DND-41 (cell line): ENCODE measurements around the gene PDE1C.

Experiments used
- ATAC-seq: fragments of 200-7000 bp; cut with Tn5 transposase; 3 replicates; pipeline ENCODE4 v1.9.1; 2021; ENCODE audit warnings: low read depth; ENCODE audit not compliant: insufficient read depth
- DNase-seq: peaks from one replicate; pipeline ENCODE4 v3.0.0-alpha.2; 2020
- H2AFZ ChIP-seq: 2 replicates; pipeline ENCODE4 v1.6.0; 2012; ENCODE audit warnings: low read depth, low read length
- H3K27ac ChIP-seq: 2 replicates; pipeline ENCODE4 v1.5.1; 2012; ENCODE audit warnings: low read length, inconsistent platforms
- H3K27me3 ChIP-seq: fragments of 200-600 bp; sonication (generic); 2 replicates; pipeline ENCODE4 v1.6.0; 2012; ENCODE audit warnings: low read length, mild to moderate bottlenecking, inconsistent platforms; ENCODE audit not compliant: insufficient read depth, poor library complexity
- H3K36me3 ChIP-seq: 2 replicates; pipeline ENCODE4 v1.5.1; 2012; ENCODE audit warnings: low read length, inconsistent platforms; ENCODE audit not compliant: insufficient read depth
- H3K4me1 ChIP-seq: 2 replicates; pipeline ENCODE4 v1.5.1; 2012; ENCODE audit warnings: mild to moderate bottlenecking, low read length; ENCODE audit not compliant: insufficient read depth
- H3K4me2 ChIP-seq: 2 replicates; pipeline ENCODE4 v1.6.0; 2012; ENCODE audit warnings: mild to moderate bottlenecking, moderate library complexity, low read length, inconsistent platforms; ENCODE audit not compliant: insufficient read depth
- H3K4me3 ChIP-seq, 2 experiments: fragments of 200-600 bp in 1 of 2; shearing (Covaris generic) in 1 of 2; 2 replicates each; pipeline ENCODE4 v1.5.1; 2012 to 2016; ENCODE audit warnings: inconsistent platforms in 2 of 2, low read length in 2 of 2, mild to moderate bottlenecking in 2 of 2, low read depth in 1 of 2, moderate library complexity in 1 of 2
- H3K79me2 ChIP-seq: 2 replicates; pipeline ENCODE4 v1.6.0; 2012; ENCODE audit warnings: low read length, inconsistent platforms; ENCODE audit not compliant: insufficient read depth
- H3K9ac ChIP-seq: 2 replicates; pipeline ENCODE4 v1.6.0; 2012; ENCODE audit warnings: low read depth, mild to moderate bottlenecking, inconsistent platforms, low read length, moderate library complexity
- H3K9me3 ChIP-seq: 2 replicates; pipeline ENCODE4 v1.5.1; 2012; ENCODE audit warnings: low read length, moderate library complexity, mild to moderate bottlenecking, inconsistent platforms; ENCODE audit not compliant: insufficient read depth, severe bottlenecking
- H4K20me1 ChIP-seq: 2 replicates; pipeline ENCODE4 v1.6.0; 2012; ENCODE audit warnings: low read length; ENCODE audit not compliant: insufficient read depth
- CTCF ChIP-seq: IDR thresholded peaks from 2 replicates; pipeline ENCODE4 v1.5.1; 2012; ENCODE audit warnings: borderline replicate concordance, low read length, moderate library complexity, mild to moderate bottlenecking; ENCODE audit not compliant: poor library complexity, severe bottlenecking; ENCODE audit errors: extremely low read depth
- EZH2 ChIP-seq: IDR thresholded peaks from 3 replicates; pipeline ENCODE4 v1.6.1; 2012; ENCODE audit warnings: borderline replicate concordance, low read depth, mild to moderate bottlenecking, moderate library complexity, low read length, inconsistent platforms; ENCODE audit not compliant: severe bottlenecking

Gene PDE1C

GRCh38 chr7:32066441-32066840 is 3.8 kb downstream of the PDE1C start:
- DNase-seq (no peak), ATAC-seq (no peak)
- Histone ChIP-seq H3K27ac (no peak overlapping the region), H3K9me3 (no peaks in the 10 kb centered on the region), H3K9ac (no peak overlapping the region), H2AFZ (no peak overlapping the region), H3K36me3 (no peaks in the 10 kb centered on the region), H3K4me1 (no peaks in the 10 kb centered on the region), H4K20me1 (no peaks in the 10 kb centered on the region), H3K79me2 (no peaks in the 10 kb centered on the region), H3K4me3 (no peak overlapping the region), H3K4me2 (no peak overlapping the region), H3K27me3 (peaks cover 2% of the 10 kb centered on the region)
- TF ChIP-seq EZH2 (no peak), CTCF (no peak)

- no peak for ATAC-seq
- Histone ChIP-seq H3K4me1 (no peaks in the 10 kb centered on the region), H3K4me2 (no peak overlapping the region), H3K27me3 (peaks cover 2% of the 10 kb centered on the region), H3K9ac (no peak overlapping the region), H4K20me1 (no peaks in the 10 kb centered on the region), H3K79me2 (no peaks in the 10 kb centered on the region), H3K4me3 (no peak overlapping the region), H3K36me3 (no peaks in the 10 kb centered on the region), H3K27ac (no peak overlapping the region), H3K9me3 (no peaks in the 10 kb centered on the region), H2AFZ (no peak overlapping the region)
- no peak for TF ChIP-seq EZH2
- TF ChIP-seq CTCF: no peak
- no peak for DNase-seq
These were observed 6.6 kb downstream of the PDE1C start for GRCh38 chr7:32063614-32064013.

GRCh38 chr7:32062150-32062549 is 8.1 kb downstream of the PDE1C start:
- H3K4me2 ChIP-seq: no peak overlapping the region
- H3K9me3 ChIP-seq: no peaks in the 10 kb centered on the region
- no peak overlapping the region for H3K4me3 ChIP-seq
- H3K4me1 ChIP-seq: no peaks in the 10 kb centered on the region
- H3K9ac ChIP-seq: no peak overlapping the region
- H3K27ac ChIP-seq: no peak overlapping the region
- no peaks in the 10 kb centered on the region for H4K20me1 ChIP-seq
- no peaks in the 10 kb centered on the region for H3K36me3 ChIP-seq
- DNase-seq (peak; percentile 35), ATAC-seq (peak; percentile 59; the same call in 1 of the 3 replicates)
- no peaks in the 10 kb centered on the region for H3K79me2 ChIP-seq
- peaks cover 5% of the 10 kb centered on the region for H3K27me3 ChIP-seq
- no peak for TF ChIP-seq EZH2
- TF ChIP-seq CTCF: peak; percentile 61
- H2AFZ ChIP-seq: no peak overlapping the region

GRCh38 chr7:32061346-32061745 is 8.9 kb downstream of the PDE1C start:
- no peaks in the 10 kb centered on the region for H3K36me3 ChIP-seq
- H3K4me2 ChIP-seq: no peak overlapping the region
- H3K27me3 ChIP-seq: peaks cover 5% of the 10 kb centered on the region
- H4K20me1 ChIP-seq: no peaks in the 10 kb centered on the region
- H2AFZ ChIP-seq: no peak overlapping the region
- H3K27ac ChIP-seq: no peak overlapping the region
- no peak for DNase-seq
- ATAC-seq: no peak
- no peaks in the 10 kb centered on the region for H3K79me2 ChIP-seq
- H3K4me3 ChIP-seq: no peak overlapping the region
- H3K9ac ChIP-seq: no peak overlapping the region
- TF ChIP-seq CTCF (no peak), EZH2 (no peak)
- no peaks in the 10 kb centered on the region for H3K4me1 ChIP-seq
- H3K9me3 ChIP-seq: no peaks in the 10 kb centered on the region
